IMR-90 (cell line): ENCODE results near the gene STON2. TPM values are rescaled to one million over a fixed set of nuclear protein-coding genes. Genes with fewer than 3 reads are reported as not detected.

Experiments used
- ATAC-seq: fragments of 200-7000 bp; cut with Tn5 transposase; 2 replicates; pipeline ENCODE4 v1.9.1; 2020; ENCODE audit warnings: low read depth, mild to moderate bottlenecking, moderate library complexity
- BruUV-seq: library from RNA; stranded (reverse); fragments of 400-500 nt; replicated peaks from 2 replicates; lab custom pipeline; 2021; lab: Mats Ljungman, UMichigan
- CTCF ChIA-PET: fragments of 300-600 bp; formaldehyde crosslinking; extraction: SDS; loops from one replicate; lab custom pipeline; 2021; ENCODE audit warnings: antibody characterized with exemption; lab: Yijun Ruan, JAX
- POLR2A ChIA-PET: fragments of 300-600 bp; sonication (Branson Sonifier 250); formaldehyde crosslinking; loops from one replicate; lab custom pipeline; 2022; ENCODE audit warnings: antibody characterized with exemption; ENCODE audit not compliant: unreplicated experiment; lab: Charles Lee
- DNase-seq: peaks from one replicate; pipeline ENCODE4 v3.0.0; 2013
- H2AFZ ChIP-seq: replicated peaks from 2 replicates; pipeline ENCODE3; 2013; ENCODE audit warnings: low read length, mild to moderate bottlenecking; ENCODE audit not compliant: poor library complexity
- H2AK5ac ChIP-seq: 2 replicates; pipeline ENCODE4 v1.6.1; 2013; ENCODE audit warnings: low read depth, low read length, inconsistent platforms
- H2AK9ac ChIP-seq: replicated peaks from 2 replicates; pipeline ENCODE3; 2013; ENCODE audit warnings: mild to moderate bottlenecking, low read depth, low read length, moderate library complexity; ENCODE audit not compliant: poor library complexity
- H2BK120ac ChIP-seq: 2 replicates; pipeline ENCODE4 v1.6.1; 2013; ENCODE audit warnings: low read depth, low read length, inconsistent platforms
- H2BK15ac ChIP-seq: 3 replicates; pipeline ENCODE4 v1.6.1; 2013; ENCODE audit warnings: low read depth, low read length, inconsistent platforms
- H2BK20ac ChIP-seq: 2 replicates; pipeline ENCODE4 v1.6.1; 2013; ENCODE audit warnings: low read depth, mild to moderate bottlenecking, inconsistent platforms, low read length, moderate library complexity
- H2BK5ac ChIP-seq: 2 replicates; pipeline ENCODE4 v1.6.1; 2013; ENCODE audit warnings: mild to moderate bottlenecking, low read depth, low read length, inconsistent platforms; ENCODE audit not compliant: poor library complexity, severe bottlenecking
- H3K14ac ChIP-seq: replicated peaks from 2 replicates; pipeline ENCODE4 v1.6.1; 2013; ENCODE audit warnings: low read depth, low read length, inconsistent platforms
- H3K18ac ChIP-seq: 2 replicates; pipeline ENCODE4 v1.6.1; 2013; ENCODE audit warnings: low read depth, low read length, control low read depth
- H3K23ac ChIP-seq: 2 replicates; pipeline ENCODE4 v1.6.1; 2013; ENCODE audit warnings: low read depth, low read length, inconsistent platforms
- H3K27ac ChIP-seq: 2 replicates; pipeline ENCODE4 v1.5.1; 2013; ENCODE audit warnings: mild to moderate bottlenecking, control low read depth, low read length; ENCODE audit not compliant: insufficient read depth
- H3K27me3 ChIP-seq: 2 replicates; pipeline ENCODE4 v1.6.1; 2013; ENCODE audit warnings: low read length; ENCODE audit not compliant: control insufficient read depth, insufficient read depth
- H3K36me3 ChIP-seq: 2 replicates; pipeline ENCODE4 v1.6.1; 2013; ENCODE audit warnings: low read length, mixed read lengths; ENCODE audit not compliant: control insufficient read depth, insufficient read depth
- H3K4ac ChIP-seq: 2 replicates; pipeline ENCODE4 v1.6.1; 2013; ENCODE audit warnings: low read depth, low read length, inconsistent platforms
- H3K4me1 ChIP-seq: 2 replicates; pipeline ENCODE4 v1.6.1; 2013; ENCODE audit warnings: low read length, mixed read lengths; ENCODE audit not compliant: control insufficient read depth, insufficient read depth
- H3K4me2 ChIP-seq: 2 replicates; pipeline ENCODE4 v1.6.1; 2013; ENCODE audit warnings: low read depth, mild to moderate bottlenecking, control low read depth, low read length, moderate library complexity
- H3K4me3 ChIP-seq: 2 replicates; pipeline ENCODE4 v1.5.1; 2013; ENCODE audit warnings: low read depth, mild to moderate bottlenecking, control low read depth, low read length, moderate library complexity; ENCODE audit not compliant: insufficient read depth
- H3K56ac ChIP-seq: 2 replicates; pipeline ENCODE4 v1.6.1; 2013; ENCODE audit warnings: low read length, inconsistent platforms; ENCODE audit not compliant: insufficient read depth; ENCODE audit errors: extremely low read depth
- H3K79me1 ChIP-seq, 2 experiments: 2 replicates each; pipeline ENCODE4 v1.6.1; 2013; ENCODE audit warnings: low read length in 2 of 2, inconsistent platforms in 1 of 2, low read depth in 1 of 2
- H3K9ac ChIP-seq: 2 replicates; pipeline ENCODE4 v1.6.1; 2013; ENCODE audit warnings: low read depth, low read length, control low read depth
- H3K9me1 ChIP-seq: 2 replicates; pipeline ENCODE4 v1.6.1; 2013; ENCODE audit warnings: low read length, inconsistent platforms; ENCODE audit not compliant: insufficient read depth
- H3K9me3 ChIP-seq: 2 replicates; pipeline ENCODE4 v1.6.1; 2013; ENCODE audit warnings: low read length; ENCODE audit not compliant: control insufficient read depth, insufficient read depth
- H4K20me1 ChIP-seq: 2 replicates; pipeline ENCODE4 v1.6.1; 2013; ENCODE audit warnings: low read length, inconsistent platforms; ENCODE audit not compliant: insufficient read depth
- H4K5ac ChIP-seq: 2 replicates; pipeline ENCODE4 v1.6.1; 2013; ENCODE audit warnings: mild to moderate bottlenecking, low read depth, low read length, control low read depth
- H4K8ac ChIP-seq, 2 experiments: 2 replicates each; pipeline ENCODE4 v1.6.1; 2013; ENCODE audit warnings: low read depth in 2 of 2, low read length in 2 of 2, control low read depth in 1 of 2, inconsistent platforms in 1 of 2
- H4K91ac ChIP-seq: 2 replicates; pipeline ENCODE4 v1.6.1; 2013; ENCODE audit warnings: low read depth, low read length, inconsistent platforms; ENCODE audit not compliant: insufficient read depth
- CEBPB ChIP-seq: IDR thresholded peaks from 2 replicates; pipeline ENCODE4 v1.6.1; 2012; ENCODE audit warnings: low read depth, low read length, improper control_type of control experiment
- CHD1 ChIP-seq: IDR thresholded peaks from 2 replicates; pipeline ENCODE4 v1.6.1; 2012; ENCODE audit warnings: low read depth, low read length, improper control_type of control experiment
- CTCF ChIP-seq: conservative IDR thresholded peaks from 2 replicates; pipeline ENCODE4 v1.5.1; 2012; ENCODE audit warnings: mild to moderate bottlenecking, low read depth, low read length, improper control_type of control experiment
- ELK1 ChIP-seq: fragments of 150-350 bp; IDR thresholded peaks from 2 replicates; pipeline ENCODE4 v1.6.1; 2016; ENCODE audit warnings: low read depth, mild to moderate bottlenecking, low read length, moderate library complexity, borderline replicate concordance
- FOS ChIP-seq: fragments of 150-350 bp; IDR thresholded peaks from 2 replicates; pipeline ENCODE4 v1.6.1; 2016; ENCODE audit warnings: low read depth, low read length
- MAZ ChIP-seq: IDR thresholded peaks from 2 replicates; pipeline ENCODE4 v1.6.1; 2012; ENCODE audit warnings: low read depth, mild to moderate bottlenecking, low read length, improper control_type of control experiment, moderate library complexity, borderline replicate concordance
- MXI1 ChIP-seq: IDR thresholded peaks from 2 replicates; pipeline ENCODE4 v1.6.1; 2012; ENCODE audit warnings: low read depth, mild to moderate bottlenecking, low read length, moderate library complexity, borderline replicate concordance
- NFE2L2 ChIP-seq: fragments of 150-350 bp; IDR thresholded peaks from 2 replicates; pipeline ENCODE4 v1.6.1; 2016; ENCODE audit warnings: low read depth, mild to moderate bottlenecking, low read length
- POLR2A ChIP-seq: IDR thresholded peaks from 2 replicates; pipeline ENCODE4 v1.6.1; 2012; ENCODE audit warnings: mild to moderate bottlenecking, low read depth, low read length
- RAD21 ChIP-seq: IDR thresholded peaks from 2 replicates; pipeline ENCODE4 v1.6.1; 2012; ENCODE audit warnings: low read length, improper control_type of control experiment
- RCOR1 ChIP-seq: IDR thresholded peaks from 2 replicates; pipeline ENCODE4 v1.6.1; 2012; ENCODE audit warnings: mild to moderate bottlenecking, low read length, improper control_type of control experiment; ENCODE audit not compliant: insufficient replicate concordance
- RFX5 ChIP-seq: IDR thresholded peaks from 2 replicates; pipeline ENCODE4 v1.8.0; 2012; ENCODE audit warnings: low read depth, mild to moderate bottlenecking, low read length, moderate library complexity
- SMC3 ChIP-seq: fragments of 150-350 bp; IDR thresholded peaks from 2 replicates; pipeline ENCODE4 v1.6.1; 2016; ENCODE audit warnings: low read depth, mild to moderate bottlenecking, antibody characterized with exemption, low read length, moderate library complexity
- USF2 ChIP-seq: fragments of 150-350 bp; IDR thresholded peaks from 2 replicates; pipeline ENCODE4 v1.6.1; 2017; ENCODE audit warnings: mild to moderate bottlenecking, antibody characterized with exemption, low read length, low read depth
- dilution Hi-C: fragments of 300-500 bp; cut with HindIII; formaldehyde crosslinking; loops from one replicate; pipeline ENCODE4 v1.14.3; 2018; ENCODE audit warnings: low sequenced_read_pairs; ENCODE audit not compliant: unreplicated experiment
- in situ Hi-C: fragments of 300-500 bp; cut with MboI; formaldehyde crosslinking; loops from 3 replicates; pipeline ENCODE4 v1.14.3; 2019; ENCODE audit warnings: low sequenced_read_pairs, inconsistent platforms, mixed read lengths
- intact Hi-C: fragments of 100-400 bp; cut with micrococcal nuclease; formaldehyde crosslinking; loops from 2 replicates; pipeline ENCODE4 v1.10.0; 2022
- polyA plus RNA-seq, 3 experiments: library from polyadenylated mRNA; depleted of rRNA; stranded (reverse); fragments of >200 nt; gene quantifications; 2 replicates each; pipeline ENCODE4 v1.2.3, GENCODE V29; 2012; ENCODE audit warnings: low replicate concordance in 1 of 3
- total RNA-seq: library from RNA; depleted of rRNA; stranded (reverse); fragments of >200 nt; gene quantifications from 2 replicates; pipeline ENCODE4 v1.2.3, GENCODE V29; 2012

Gene STON2
- total and polyA plus RNA-seq, 2 of the 4 experiments (the other 2 are of a cell fraction): not detected

GRCh38 chr14:81351205-81351604, 48.9 kb downstream of the STON2 start:
- no TSS peak for BruUV-seq
- no peak overlapping the region for H2AFZ ChIP-seq
- H3K4me3 ChIP-seq: no peak overlapping the region
- H3K27ac ChIP-seq: no peak overlapping the region
- H2BK15ac ChIP-seq: no peak overlapping the region
- no peaks in the 10 kb centered on the region for H3K9me1 ChIP-seq
- H2AK5ac ChIP-seq: no peak overlapping the region
- H3K4ac ChIP-seq: no peak overlapping the region
- H3K14ac ChIP-seq: no peak overlapping the region
- H4K8ac ChIP-seq: no peak overlapping the region
- no peaks in the 10 kb centered on the region for H4K20me1 ChIP-seq
- DNase-seq (no peak), ATAC-seq (no peak)
- H3K27me3 ChIP-seq: no peaks in the 10 kb centered on the region
- H3K79me1 ChIP-seq: no peaks in the 10 kb centered on the region
- no peak overlapping the region for H3K18ac ChIP-seq
- dilution Hi-C loops (no loop called here), in situ Hi-C loops (no loop called here), intact Hi-C loops (no loop called here)
- no peak overlapping the region for H3K56ac ChIP-seq
- no peak overlapping the region for H2BK20ac ChIP-seq
- ChIA-PET POLR2A (no interaction called here), CTCF (no interaction called here)
- H3K36me3 ChIP-seq: no peaks in the 10 kb centered on the region
- H4K91ac ChIP-seq: no peak overlapping the region
- no peak overlapping the region for H2BK5ac ChIP-seq
- H3K4me1 ChIP-seq: no peaks in the 10 kb centered on the region
- H3K23ac ChIP-seq: no peak overlapping the region
- no peak overlapping the region for H2BK120ac ChIP-seq
- no peak overlapping the region for H2AK9ac ChIP-seq
- no peaks in the 10 kb centered on the region for H3K9me3 ChIP-seq
- H3K4me2 ChIP-seq: no peak overlapping the region
- TF ChIP-seq CEBPB (no peak), RFX5 (no peak), POLR2A (no peak), MXI1 (no peak), USF2 (no peak), NFE2L2 (no peak), CTCF (no peak), SMC3 (no peak), FOS (no peak), RCOR1 (no peak), ELK1 (no peak), RAD21 (no peak), CHD1 (no peak), MAZ (no peak)
- no peak overlapping the region for H4K5ac ChIP-seq
- no peak overlapping the region for H3K9ac ChIP-seq
